Gastrocnemius medialis (tissue), 4 donors: ENCODE measurements around the gene HDAC4. TPM values are rescaled to one million over a fixed set of nuclear protein-coding genes. Genes with fewer than 3 reads are reported as not detected.

Experiments used
- ATAC-seq, 2 donors: fragments of 150-250 bp; one replicate each; pipeline ENCODE4 v1.9.1; 2016
- DNase-seq, 2 donors: peaks; one replicate each; pipeline ENCODE4 v3.0.0-alpha.2; 2019
- H3K27ac ChIP-seq, 4 donors: fragments of 200-600 bp; sonication (generic); 1 replicate in 1 of 4; 2 replicates in 3 of 4; pipeline ENCODE4 v1.5.1; 2016 to 2018; ENCODE audit warnings: mild to moderate bottlenecking in 2 of 4, moderate library complexity in 1 of 4
- H3K27me3 ChIP-seq, 3 donors: fragments of 200-600 bp; sonication (generic) in 2 of 3; 1 replicate in 1 of 3; 2 replicates in 2 of 3; pipeline versions ENCODE4 v1.5.1 to v1.6.0; 2016 to 2019; ENCODE audit warnings: mild to moderate bottlenecking in 1 of 3, moderate library complexity in 1 of 3
- H3K36me3 ChIP-seq, 2 donors: fragments of 200-600 bp; sonication (generic) in 1 of 2; one replicate each; pipeline ENCODE4 v1.5.1; 2017 to 2018
- H3K4me1 ChIP-seq, 2 donors: fragments of 200-600 bp; sonication (generic) in 1 of 2; one replicate each; pipeline ENCODE4 v1.5.1; 2016 to 2017; ENCODE audit warnings: mild to moderate bottlenecking in 2 of 2
- H3K4me3 ChIP-seq, 4 donors: fragments of 200-600 bp; sonication (generic) in 3 of 4; 1 replicate in 1 of 4; 2 replicates in 3 of 4; pipeline ENCODE4 v1.5.1; 2016 to 2019; ENCODE audit warnings: mild to moderate bottlenecking in 2 of 4
- H3K9me3 ChIP-seq, 3 donors: fragments of 200-600 bp; sonication (generic) in 2 of 3; 1 replicate in 1 of 3; 2 replicates in 2 of 3; pipeline ENCODE4 v1.5.1; 2016 to 2019
- POLR2A ChIP-seq, 2 donors: fragments of 450-650 bp; IDR thresholded peaks; one replicate each; pipeline ENCODE4 v1.6.1; 2017; ENCODE audit warnings: antibody characterized with exemption in 2 of 2, mild to moderate bottlenecking in 2 of 2, moderate library complexity in 2 of 2
- in situ Hi-C, 4 donors: fragments of 200-750 bp; cut with MboI; loops; one replicate each; pipeline versions ENCODE4 v1.15.0 to v1.8.0; 2017; ENCODE audit warnings: low sequenced_read_pairs in 4 of 4
- intact Hi-C: fragments of 100-400 bp; cut with DNase I; formaldehyde crosslinking; loops from one replicate; pipeline ENCODE4 v1.15.1; 2023; ENCODE audit warnings: low total_unique reads
- total RNA-seq, 4 donors: library from RNA; depleted of rRNA; stranded (reverse); fragments of >200 nt; gene quantifications; one replicate each; pipeline versions ENCODE4 v1.1.0 to v1.2.3, GENCODE V29; 2016
- TF ChIP-seq, protein P1 (sequence below), 5 experiments: fragments of 450-650 bp in 3 of 5; fragments of 200-600 bp in 2 of 5; sonication (generic) in 2 of 5; IDR thresholded peaks in 4 of 5; conservative IDR thresholded peaks in 1 of 5; 1 replicate in 4 of 5; 2 replicates in 1 of 5; pipeline ENCODE4 v1.5.1; 2016 to 2019; ENCODE audit warnings: antibody characterized with exemption in 5 of 5, mild to moderate bottlenecking in 3 of 5, moderate library complexity in 3 of 5

Gene HDAC4
- total RNA-seq, 4 donors from 2014 or later: 23.6 to 257 (median 119) TPM

DNA sequence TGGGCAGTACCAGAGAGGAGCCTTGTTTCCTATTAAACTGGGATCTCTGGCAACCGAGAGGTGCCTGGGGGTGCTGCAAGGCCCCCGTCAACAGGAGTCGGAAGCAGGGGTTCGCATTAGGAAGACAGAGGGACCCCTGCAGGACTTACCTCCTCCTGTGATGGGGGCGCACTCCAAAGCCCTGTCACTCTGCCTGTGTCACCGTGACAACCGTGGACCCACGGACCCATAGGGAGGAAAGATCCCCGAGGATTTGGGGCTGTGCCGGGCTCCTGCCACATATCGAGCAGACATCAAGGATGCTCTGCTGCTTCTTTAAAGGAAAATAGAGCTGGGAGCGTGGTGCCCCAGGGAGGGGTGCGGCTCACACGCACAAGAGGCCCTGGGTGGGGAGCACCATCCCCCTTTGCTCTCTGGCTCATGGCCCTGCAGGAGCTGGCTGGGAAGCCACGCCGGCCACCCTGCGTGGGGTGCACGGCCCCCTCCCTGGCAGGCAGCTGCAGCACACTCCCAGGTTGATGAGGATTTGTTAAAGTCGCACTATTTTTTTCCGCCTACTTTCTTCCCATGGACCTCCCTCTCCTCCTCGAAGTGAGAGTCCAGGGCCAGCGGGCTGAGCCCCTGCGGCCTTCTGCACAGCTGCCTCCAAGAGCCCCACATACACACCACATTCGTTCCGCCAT lies 385.5 kb downstream of the HDAC4 start:
- H3K4me1 ChIP-seq: no peaks in the 10 kb centered on the region
- peaks cover 21 to 33% (median 31%) of the 10 kb centered on the region in 3 donors for H3K27me3 ChIP-seq
- DNase-seq (no peak), ATAC-seq (no peak)
- no peaks in the 10 kb centered on the region for H3K36me3 ChIP-seq
- in situ Hi-C loops: no loop called here
- no peak overlapping the region for H3K27ac ChIP-seq
- intact Hi-C loops: no loop called here
- H3K9me3 ChIP-seq: no peaks in the 10 kb centered on the region
- H3K4me3 ChIP-seq: no peak overlapping the region
- TF ChIP-seq, protein P1, sequence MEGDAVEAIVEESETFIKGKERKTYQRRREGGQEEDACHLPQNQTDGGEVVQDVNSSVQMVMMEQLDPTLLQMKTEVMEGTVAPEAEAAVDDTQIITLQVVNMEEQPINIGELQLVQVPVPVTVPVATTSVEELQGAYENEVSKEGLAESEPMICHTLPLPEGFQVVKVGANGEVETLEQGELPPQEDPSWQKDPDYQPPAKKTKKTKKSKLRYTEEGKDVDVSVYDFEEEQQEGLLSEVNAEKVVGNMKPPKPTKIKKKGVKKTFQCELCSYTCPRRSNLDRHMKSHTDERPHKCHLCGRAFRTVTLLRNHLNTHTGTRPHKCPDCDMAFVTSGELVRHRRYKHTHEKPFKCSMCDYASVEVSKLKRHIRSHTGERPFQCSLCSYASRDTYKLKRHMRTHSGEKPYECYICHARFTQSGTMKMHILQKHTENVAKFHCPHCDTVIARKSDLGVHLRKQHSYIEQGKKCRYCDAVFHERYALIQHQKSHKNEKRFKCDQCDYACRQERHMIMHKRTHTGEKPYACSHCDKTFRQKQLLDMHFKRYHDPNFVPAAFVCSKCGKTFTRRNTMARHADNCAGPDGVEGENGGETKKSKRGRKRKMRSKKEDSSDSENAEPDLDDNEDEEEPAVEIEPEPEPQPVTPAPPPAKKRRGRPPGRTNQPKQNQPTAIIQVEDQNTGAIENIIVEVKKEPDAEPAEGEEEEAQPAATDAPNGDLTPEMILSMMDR (IDR thresholded peaks at IDR 0.05 in 4 of 5, conservative IDR thresholded peaks at IDR 0.05 in 1 of 5): no peak
- TF ChIP-seq POLR2A (IDR thresholded peaks at IDR 0.05): no peak

DNA sequence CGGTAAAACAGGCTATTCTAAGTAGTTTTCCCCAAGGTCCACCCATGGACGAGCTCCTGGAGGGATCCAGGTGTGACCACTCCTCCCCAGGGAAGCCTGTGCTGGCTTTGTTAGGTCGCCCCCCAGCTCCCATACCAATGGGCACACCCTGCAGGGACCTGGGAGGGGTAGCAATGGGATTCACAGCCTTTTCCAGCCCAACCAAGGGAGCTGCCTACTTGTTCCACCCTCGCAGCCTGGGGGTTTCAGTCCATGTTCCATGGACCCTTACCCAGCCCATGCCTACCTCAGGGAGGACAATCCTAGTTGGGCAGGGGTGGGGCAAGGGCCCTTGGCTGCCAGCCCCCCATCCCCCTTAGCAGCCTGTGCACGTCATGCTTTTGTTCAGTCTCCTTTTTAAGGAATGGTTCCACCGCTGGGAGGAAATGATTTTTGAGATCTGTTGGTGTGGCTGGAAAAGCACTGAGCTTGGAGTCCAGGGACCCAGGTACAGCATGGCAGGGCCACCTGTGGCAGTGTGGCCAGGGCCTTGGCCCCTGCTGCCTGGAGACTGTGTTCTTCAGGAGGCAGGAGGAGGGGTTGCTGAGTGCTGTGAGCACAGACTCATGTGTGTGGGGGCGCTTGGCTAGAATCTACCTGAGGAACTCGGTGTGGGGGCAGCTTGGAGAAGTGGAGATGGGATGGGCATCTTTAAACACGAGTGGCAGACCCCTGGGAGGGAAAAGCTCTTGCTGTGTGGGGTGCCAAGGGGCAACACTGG lies 386.2 kb downstream of the HDAC4 start:
- Histone ChIP-seq H3K27me3 (peaks cover 21 to 38% (median 35%) of the 10 kb centered on the region in 3 donors), H3K27ac (no peak overlapping the region), H3K4me3 (no peak overlapping the region), H3K4me1 (no peaks in the 10 kb centered on the region), H3K9me3 (no peaks in the 10 kb centered on the region), H3K36me3 (no peaks in the 10 kb centered on the region)
- in situ Hi-C loops (no loop called here), intact Hi-C loops (no loop called here)
- no peak for DNase-seq
- no peak for ATAC-seq
- TF ChIP-seq POLR2A (IDR thresholded peaks at IDR 0.05): no peak
- TF ChIP-seq, protein P1 (IDR thresholded peaks at IDR 0.05 in 4 of 5, conservative IDR thresholded peaks at IDR 0.05 in 1 of 5): no peak

GRCh38 chr2:239013678-239013976 lies 387.2 kb downstream of the HDAC4 start:
- intact Hi-C loops (no loop called here), in situ Hi-C loops (no loop called here)
- DNase-seq: no peak
- H3K27ac ChIP-seq: no peak overlapping the region
- no peaks in the 10 kb centered on the region for H3K36me3 ChIP-seq
- peaks cover 21 to 37% (median 35%) of the 10 kb centered on the region in 3 donors for H3K27me3 ChIP-seq
- TF ChIP-seq POLR2A (IDR thresholded peaks at IDR 0.05): no peak
- TF ChIP-seq, protein P1 (IDR thresholded peaks at IDR 0.05 in 4 of 5, conservative IDR thresholded peaks at IDR 0.05 in 1 of 5): no peak
- ATAC-seq: no peak
- H3K4me1 ChIP-seq: no peaks in the 10 kb centered on the region
- no peaks in the 10 kb centered on the region for H3K9me3 ChIP-seq
- no peak overlapping the region for H3K4me3 ChIP-seq

GRCh38 chr2:239012936-239013677 lies 387.7 kb downstream of the HDAC4 start:
- Histone ChIP-seq H3K27me3 (peaks cover 21 to 41% (median 38%) of the 10 kb centered on the region in 3 donors), H3K4me1 (no peaks in the 10 kb centered on the region), H3K36me3 (no peaks in the 10 kb centered on the region), H3K9me3 (no peaks in the 10 kb centered on the region), H3K27ac (no peak overlapping the region), H3K4me3 (no peak overlapping the region)
- TF ChIP-seq POLR2A (IDR thresholded peaks at IDR 0.05): no peak
- TF ChIP-seq, protein P1 (IDR thresholded peaks at IDR 0.05 in 4 of 5, conservative IDR thresholded peaks at IDR 0.05 in 1 of 5): no peak
- intact Hi-C loops: no loop called here
- in situ Hi-C loops: no loop called here
- DNase-seq (no peak), ATAC-seq (no peak)
